ENCODE results near the gene EVA1C. TPM values are rescaled to one million over a fixed set of nuclear protein-coding genes. Genes with fewer than 3 reads are reported as not detected.

Gene EVA1C
- total RNA-seq, 1 donor from 2014 or later: 0.92 TPM

GRCh38 chr21:32547018-32547417, 134.5 kb downstream of the EVA1C start:
- no peak for DNase-seq (ENCODE audit: low read depth)
- no peak for TF ChIP-seq CTCF (conservative IDR thresholded peaks at IDR 0.05; ENCODE audit: low read depth, low read length)
- no peak overlapping the region for H3K4me3 ChIP-seq (ENCODE audit: low read depth, low read length)

- H3K4me3 ChIP-seq (ENCODE audit: low read depth, low read length): no peak overlapping the region
- no peak for DNase-seq (ENCODE audit: low read depth)
- TF ChIP-seq CTCF (conservative IDR thresholded peaks at IDR 0.05; ENCODE audit: low read depth, low read length): no peak
Measured at GRCh38 chr21:32548978-32549377, 136.5 kb downstream of the EVA1C start.

GRCh38 chr21:32549440-32549839, 136.9 kb downstream of the EVA1C start:
- no peak for DNase-seq (ENCODE audit: low read depth)
- no peak for TF ChIP-seq CTCF (conservative IDR thresholded peaks at IDR 0.05; ENCODE audit: low read depth, low read length)
- H3K4me3 ChIP-seq (ENCODE audit: low read depth, low read length): no peak overlapping the region

- no peak for TF ChIP-seq CTCF (conservative IDR thresholded peaks at IDR 0.05; ENCODE audit: low read depth, low read length)
- no peak overlapping the region for H3K4me3 ChIP-seq (ENCODE audit: low read depth, low read length)
- no peak for DNase-seq (ENCODE audit: low read depth)
Measured at GRCh38 chr21:32549886-32550285, 137.4 kb downstream of the EVA1C start.

GRCh38 chr21:32554832-32555638, 142.5 kb downstream of the EVA1C start:
- H3K4me3 ChIP-seq (ENCODE audit: low read depth, low read length): no peak overlapping the region
- DNase-seq (ENCODE audit: low read depth): no peak
- no peak for TF ChIP-seq CTCF (conservative IDR thresholded peaks at IDR 0.05; ENCODE audit: low read depth, low read length)

GRCh38 chr21:32558106-32558505, 145.6 kb downstream of the EVA1C start:
- no peak for TF ChIP-seq CTCF (conservative IDR thresholded peaks at IDR 0.05; ENCODE audit: low read depth, low read length)
- no peak overlapping the region for H3K4me3 ChIP-seq (ENCODE audit: low read depth, low read length)
- DNase-seq (ENCODE audit: low read depth): no peak

Data from epithelial cell of proximal tubule (primary cell).